Tibial artery (tissue), 4 donors: Measurements from ENCODE around the gene TMEM184C.

ENCODE experiments used
- DNase-seq, 2 donors: peaks; one replicate each; pipeline ENCODE4 v3.0.0-alpha.2; 2019
- H3K27ac ChIP-seq, 2 donors: fragments of 200-600 bp; sonication (generic) in 1 of 2; 1 replicate in 1 of 2; 2 replicates in 1 of 2; pipeline ENCODE4 v1.5.1; 2018 to 2019; ENCODE audit warnings: mild to moderate bottlenecking in 1 of 2
- H3K27me3 ChIP-seq, 2 donors: fragments of 200-600 bp; sonication (generic) in 1 of 2; one replicate each; pipeline versions ENCODE4 v1.5.1 to v1.6.0; 2016 to 2019
- H3K36me3 ChIP-seq, 3 donors: fragments of 200-600 bp; sonication (generic) in 2 of 3; one replicate each; pipeline ENCODE4 v1.5.1; 2016 to 2019; ENCODE audit warnings: mild to moderate bottlenecking in 2 of 3
- H3K4me1 ChIP-seq, 4 donors: fragments of 200-600 bp; sonication (generic) in 2 of 4; 1 replicate in 3 of 4; 2 replicates in 1 of 4; pipeline ENCODE4 v1.5.1; 2016 to 2019
- H3K4me3 ChIP-seq, 2 donors: fragments of 200-600 bp; sonication (generic) in 1 of 2; 1 replicate in 1 of 2; 2 replicates in 1 of 2; pipeline ENCODE4 v1.5.1; 2018 to 2019; ENCODE audit warnings: mild to moderate bottlenecking in 2 of 2
- H3K9me3 ChIP-seq, 3 donors: fragments of 200-600 bp; sonication (generic) in 1 of 3; one replicate each; pipeline ENCODE4 v1.5.1; 2016 to 2019
- intact Hi-C: fragments of 100-400 bp; cut with DNase I; formaldehyde crosslinking; loops from one replicate; pipeline ENCODE4 v1.15.0; 2023; ENCODE audit warnings: low total_unique reads
- TF ChIP-seq, protein P1 (sequence below), 2 experiments: fragments of 200-600 bp in 1 of 2; fragments of 450-650 bp in 1 of 2; IDR thresholded peaks; one replicate each; pipeline ENCODE4 v1.5.1; 2017 to 2019; ENCODE audit warnings: antibody characterized with exemption in 2 of 2, mild to moderate bottlenecking in 1 of 2, moderate library complexity in 1 of 2

Gene TMEM184C

DNA sequence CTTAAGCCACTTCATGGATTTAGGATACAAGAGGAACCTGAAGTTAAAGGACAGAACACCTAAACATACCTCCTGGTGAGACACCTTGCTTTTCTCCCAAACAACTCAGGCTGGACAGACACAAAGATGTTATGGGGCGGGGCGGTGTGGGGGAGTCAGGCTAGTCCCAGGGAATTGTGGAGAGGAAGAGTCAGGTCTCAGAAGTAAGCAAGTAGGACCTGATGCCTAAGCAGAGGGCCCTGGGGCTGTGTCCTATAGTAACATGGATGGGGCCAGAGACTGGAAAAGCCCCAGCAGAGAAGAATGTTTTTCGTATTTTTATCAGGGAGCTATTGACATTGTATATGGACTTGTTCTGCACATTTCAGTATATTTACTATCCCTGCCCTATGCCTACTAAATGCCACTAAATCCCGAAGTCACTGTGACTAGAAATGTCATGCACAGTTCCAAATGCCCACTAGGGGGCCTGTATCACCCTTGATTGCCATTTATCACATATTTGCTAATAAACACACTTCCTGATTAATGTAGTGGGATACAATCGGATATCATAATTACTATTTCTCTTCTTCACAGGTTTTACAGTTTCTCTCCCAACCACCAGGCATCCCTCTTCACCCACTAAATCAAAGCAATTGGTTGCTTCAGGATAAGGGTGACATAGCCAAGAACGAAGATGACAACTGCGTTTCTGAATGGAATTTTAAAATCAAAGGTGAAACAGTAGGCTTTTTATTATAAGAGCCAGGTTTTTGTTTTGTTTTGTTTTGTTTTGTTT, 90.9 kb downstream of the TMEM184C start:
- H3K4me3 ChIP-seq: no peak overlapping the region
- TF ChIP-seq, protein P1, sequence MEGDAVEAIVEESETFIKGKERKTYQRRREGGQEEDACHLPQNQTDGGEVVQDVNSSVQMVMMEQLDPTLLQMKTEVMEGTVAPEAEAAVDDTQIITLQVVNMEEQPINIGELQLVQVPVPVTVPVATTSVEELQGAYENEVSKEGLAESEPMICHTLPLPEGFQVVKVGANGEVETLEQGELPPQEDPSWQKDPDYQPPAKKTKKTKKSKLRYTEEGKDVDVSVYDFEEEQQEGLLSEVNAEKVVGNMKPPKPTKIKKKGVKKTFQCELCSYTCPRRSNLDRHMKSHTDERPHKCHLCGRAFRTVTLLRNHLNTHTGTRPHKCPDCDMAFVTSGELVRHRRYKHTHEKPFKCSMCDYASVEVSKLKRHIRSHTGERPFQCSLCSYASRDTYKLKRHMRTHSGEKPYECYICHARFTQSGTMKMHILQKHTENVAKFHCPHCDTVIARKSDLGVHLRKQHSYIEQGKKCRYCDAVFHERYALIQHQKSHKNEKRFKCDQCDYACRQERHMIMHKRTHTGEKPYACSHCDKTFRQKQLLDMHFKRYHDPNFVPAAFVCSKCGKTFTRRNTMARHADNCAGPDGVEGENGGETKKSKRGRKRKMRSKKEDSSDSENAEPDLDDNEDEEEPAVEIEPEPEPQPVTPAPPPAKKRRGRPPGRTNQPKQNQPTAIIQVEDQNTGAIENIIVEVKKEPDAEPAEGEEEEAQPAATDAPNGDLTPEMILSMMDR (IDR thresholded peaks at IDR 0.05): peak; percentile 84 to 91
- H3K36me3 ChIP-seq: no peaks in the 10 kb centered on the region
- no peaks in the 10 kb centered on the region for H3K27me3 ChIP-seq
- H3K27ac ChIP-seq: no peak overlapping the region
- DNase-seq: peak in 1 of 2 donors; percentile 66
- peaks cover 0 to 8% (median 0%) of the 10 kb centered on the region in 4 donors for H3K4me1 ChIP-seq
- intact Hi-C loops: loop anchor here (2.0 kb wide), 1 partner anchor 159 kb away; no protein-coding TSS in a partner anchor
- H3K9me3 ChIP-seq: no peaks in the 10 kb centered on the region

DNA sequence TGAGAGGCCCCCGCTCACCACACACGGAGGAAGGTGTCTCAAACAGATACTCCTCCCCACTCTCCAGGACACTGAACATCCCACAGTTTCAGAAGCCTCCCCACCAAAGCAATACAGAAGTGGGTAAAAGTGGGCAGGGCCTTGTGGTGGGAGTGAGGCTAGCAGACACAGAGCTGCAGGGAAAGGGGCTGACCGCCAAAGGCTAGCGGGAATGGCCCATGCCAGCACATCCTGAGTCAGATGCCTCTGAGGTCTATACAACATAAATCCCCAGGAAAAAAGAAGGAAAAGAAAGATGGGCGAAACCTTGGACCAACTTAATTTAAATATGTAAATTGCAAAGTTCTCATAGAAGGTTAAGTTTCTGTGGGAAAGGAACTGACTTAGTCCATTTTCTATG, 92.8 kb downstream of the TMEM184C start:
- no peak overlapping the region for H3K4me3 ChIP-seq
- no peak for DNase-seq
- no peaks in the 10 kb centered on the region for H3K9me3 ChIP-seq
- intact Hi-C loops: loop anchor here (2.0 kb wide), 1 partner anchor 157 kb away; no protein-coding TSS in a partner anchor
- H3K27me3 ChIP-seq: no peaks in the 10 kb centered on the region
- H3K4me1 ChIP-seq: peaks cover 0 to 22% (median 7%) of the 10 kb centered on the region in 4 donors
- TF ChIP-seq, protein P1 (IDR thresholded peaks at IDR 0.05): no peak
- H3K36me3 ChIP-seq: no peaks in the 10 kb centered on the region
- no peak overlapping the region for H3K27ac ChIP-seq

DNA sequence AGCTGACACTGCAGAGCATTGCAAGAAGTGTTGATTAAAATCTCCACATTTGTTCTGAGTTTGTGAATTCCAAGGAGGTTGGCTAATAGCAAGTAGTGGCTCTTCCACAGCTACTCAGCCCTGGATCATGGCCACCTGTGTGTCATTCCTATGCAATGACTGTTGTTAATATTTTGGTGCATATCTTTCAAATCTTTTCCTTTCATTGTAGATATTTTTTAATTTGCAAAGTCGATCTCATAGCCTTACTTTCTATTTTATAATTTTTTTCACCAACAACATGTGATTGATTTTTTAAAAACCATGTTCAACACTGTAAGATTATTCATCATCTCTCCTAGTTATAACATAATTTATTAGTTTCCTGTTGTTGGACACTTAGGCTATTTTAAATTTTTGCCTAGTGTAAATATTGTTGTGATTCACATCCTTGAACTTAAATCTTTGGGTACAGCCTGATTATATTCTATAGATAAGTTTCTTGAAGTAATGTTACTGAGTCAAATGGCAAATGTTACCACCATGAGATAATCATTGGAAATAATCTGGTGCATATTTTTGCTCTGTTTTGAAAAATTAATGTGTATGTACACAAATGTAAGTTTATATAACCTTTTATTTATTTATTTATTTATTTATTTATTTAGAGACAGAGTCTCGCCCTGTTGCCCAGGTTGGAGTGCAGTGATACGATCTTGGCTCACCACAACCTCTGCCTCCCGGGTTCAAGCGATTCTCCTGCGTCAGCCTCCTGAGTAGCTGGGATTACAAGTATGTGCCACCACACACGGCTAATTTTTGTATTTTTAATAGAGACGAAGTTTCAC, 97.6 kb downstream of the TMEM184C start:
- Histone ChIP-seq H3K36me3 (no peaks in the 10 kb centered on the region), H3K27me3 (no peaks in the 10 kb centered on the region), H3K9me3 (no peaks in the 10 kb centered on the region), H3K4me1 (peaks cover 0 to 17% (median 7%) of the 10 kb centered on the region in 4 donors), H3K27ac (no peak overlapping the region), H3K4me3 (no peak overlapping the region)
- DNase-seq: peak; percentile 70 to 76
- TF ChIP-seq, protein P1 (IDR thresholded peaks at IDR 0.05): no peak
- intact Hi-C loops: no loop called here

DNA sequence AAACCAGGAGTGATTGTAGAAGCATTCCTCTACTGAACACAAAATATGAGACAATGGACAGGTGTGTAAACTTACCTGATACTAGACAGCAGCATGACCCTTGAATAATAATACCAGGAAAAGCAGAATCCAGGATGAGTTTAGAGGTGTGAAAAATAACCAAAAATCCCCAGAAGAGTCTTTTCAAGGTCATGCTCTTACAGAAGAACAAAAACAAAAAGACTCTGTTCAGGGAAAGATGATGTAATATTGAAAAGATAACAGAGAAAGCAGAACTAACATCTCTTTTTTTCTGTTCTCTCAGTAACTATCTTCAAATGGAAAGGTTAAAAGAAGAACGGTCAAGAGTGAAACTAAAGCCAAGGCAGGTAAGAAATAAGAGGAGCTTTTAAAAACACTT, 100.7 kb downstream of the TMEM184C start:
- Histone ChIP-seq H3K27ac (no peak overlapping the region), H3K36me3 (no peaks in the 10 kb centered on the region), H3K27me3 (no peaks in the 10 kb centered on the region), H3K4me1 (peaks cover 0 to 20% (median 7%) of the 10 kb centered on the region in 4 donors), H3K4me3 (no peak overlapping the region), H3K9me3 (no peaks in the 10 kb centered on the region)
- intact Hi-C loops: no loop called here
- no peak for DNase-seq
- TF ChIP-seq, protein P1 (IDR thresholded peaks at IDR 0.05): no peak
